Body of pancreas (tissue), 4 donors: Measurements from ENCODE around the gene TBCA.

Source experiments
- CTCF ChIP-seq, 7 experiments: fragments of 450-650 bp in 4 of 7; fragments of 200-600 bp in 3 of 7; sonication (generic) in 3 of 7; IDR thresholded peaks; one replicate each; pipeline ENCODE4 v1.5.1; 2016 to 2019; ENCODE audit warnings: antibody characterized with exemption in 7 of 7
- POLR2A ChIP-seq, 3 donors: fragments of 450-650 bp; IDR thresholded peaks; one replicate each; pipeline ENCODE4 v1.6.1; 2016; ENCODE audit warnings: antibody characterized with exemption in 3 of 3, mild to moderate bottlenecking in 2 of 3

- TF ChIP-seq CTCF (IDR thresholded peaks at IDR 0.05): no peak
- no peak for TF ChIP-seq POLR2A (IDR thresholded peaks at IDR 0.05)
Observed at GRCh38 chr5:77777281-77777892, 1.2 kb upstream of the TBCA start.
